GM23248 (cell line): ENCODE data around the gene DLGAP3.

Experiments
- EZH2 ChIP-seq: fragments of 200-600 bp; sonication (generic); IDR thresholded peaks from 2 replicates; pipeline ENCODE4 v1.6.1; 2018; ENCODE audit warnings: antibody characterized with exemption, mild to moderate bottlenecking; ENCODE audit not compliant: insufficient read depth, poor library complexity, severe bottlenecking
- EZH2phosphoT487 ChIP-seq: fragments of 200-600 bp; sonication (generic); IDR thresholded peaks from 2 replicates; pipeline ENCODE4 v1.6.1; 2018; ENCODE audit warnings: antibody characterized with exemption, moderate library complexity, mild to moderate bottlenecking, low read depth; ENCODE audit not compliant: insufficient read depth

DNA sequence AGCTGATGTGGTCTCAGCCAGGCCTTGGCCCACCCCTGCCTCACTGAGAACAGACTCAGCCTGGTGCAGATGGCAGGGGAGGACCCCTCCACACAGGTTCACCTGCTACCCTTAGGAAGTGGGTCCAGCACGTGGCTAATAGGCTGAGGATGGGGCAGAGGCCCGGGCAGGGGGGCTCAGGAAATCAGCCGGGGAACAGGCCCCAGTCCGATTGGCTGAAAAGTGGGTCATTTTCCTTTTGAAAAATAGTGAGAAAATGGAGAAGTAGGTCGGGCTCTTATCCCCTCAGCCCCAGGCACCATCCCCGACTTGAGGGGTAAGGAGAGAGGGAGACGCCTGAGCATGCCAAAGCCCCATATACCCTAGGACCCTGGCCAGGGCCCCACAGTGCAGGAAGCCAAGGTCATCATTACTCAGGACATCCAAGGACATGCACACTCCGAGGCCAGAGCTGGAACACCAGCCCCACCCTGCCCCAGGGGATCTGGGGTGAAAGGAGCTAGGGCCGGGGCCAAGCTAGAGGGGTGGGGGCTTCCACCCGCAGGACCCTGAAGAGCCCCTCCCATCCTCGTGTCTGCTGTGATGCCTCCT is 11.0 kb downstream of the DLGAP3 start:
- no peak for TF ChIP-seq EZH2
- TF ChIP-seq EZH2phosphoT487: no peak
